A549 (cell line): ENCODE data around the gene TTLL11. TPM values are rescaled to one million over a fixed set of nuclear protein-coding genes. Genes with fewer than 3 reads are reported as not detected.

ENCODE experiments used
- ATAC-seq, 2 experiments: fragments of 200-7000 bp in 1 of 2; fragments of >200 bp in 1 of 2; cut with Nextera tagmentation in 1 of 2; cut with Tn5 transposase in 1 of 2; 3 replicates each; pipeline versions ENCODE4 v1.8.0 to v1.9.1; 2018 to 2020; ENCODE audit warnings: mild to moderate bottlenecking in 1 of 2, moderate library complexity in 1 of 2
- CTCF ChIA-PET: fragments of 300-600 bp; sonication (Branson Sonifier 250); formaldehyde crosslinking; extraction: SDS; loops from one replicate; lab custom pipeline; 2021; ENCODE audit warnings: antibody characterized with exemption, inconsistent platforms; lab: Yijun Ruan, JAX
- POLR2A ChIA-PET: fragments of 350-600 bp; formaldehyde crosslinking; extraction: SDS; loops from one replicate; lab custom pipeline; 2021; ENCODE audit warnings: antibody characterized with exemption, inconsistent platforms; lab: Yijun Ruan, JAX
- DNase-seq, 2 experiments: peaks; one replicate each; pipeline versions ENCODE4 v3.0.0 to v3.0.0-alpha.2; 2011 to 2016; ENCODE audit warnings: low read depth in 1 of 2, low spot score in 1 of 2
- FAIRE-seq: peaks from 2 replicates; lab custom pipeline; 2011; peaks lifted over from hg19 to GRCh38; lab: Jason Lieb, UNC
- H3K27ac ChIP-seq, 2 experiments: fragments of >200 bp; sonication (Bioruptor Twin); formaldehyde crosslinking; 3 replicates each; pipeline ENCODE4 v1.5.1; 2016 to 2017
- H3K4me1 ChIP-seq: fragments of >200 bp; sonication (Bioruptor Twin); formaldehyde crosslinking; 3 replicates; pipeline ENCODE4 v1.6.1; 2016
- H3K4me2 ChIP-seq: fragments of >200 bp; sonication (Bioruptor Twin); formaldehyde crosslinking; 3 replicates; pipeline ENCODE4 v1.6.1; 2016
- H3K4me3 ChIP-seq: fragments of >200 bp; sonication (Bioruptor Twin); formaldehyde crosslinking; 3 replicates; pipeline ENCODE4 v1.5.1; 2016
- H3K9me3 ChIP-seq: fragments of >200 bp; sonication (Bioruptor Twin); formaldehyde crosslinking; 3 replicates; pipeline ENCODE4 v1.6.1; 2016
- BHLHE40 ChIP-seq: IDR thresholded peaks from 2 replicates; pipeline ENCODE4 v1.6.1; 2012; ENCODE audit warnings: low read depth, low read length, inconsistent platforms
- CBX8 ChIP-seq: fragments of 200-600 bp; sonication (generic); IDR thresholded peaks from 2 replicates; pipeline ENCODE4 v1.6.1; 2016
- ESRRA ChIP-seq: fragments of 150-350 bp; IDR thresholded peaks from 2 replicates; pipeline ENCODE4 v1.6.1; 2014; ENCODE audit warnings: mild to moderate bottlenecking, low read length, borderline replicate concordance
- FOSB ChIP-seq: fragments of 250-450 bp; sonication (Bioruptor Pico); IDR thresholded peaks from 2 replicates; pipeline ENCODE4 v1.5.0; 2020; ENCODE audit warnings: mild to moderate bottlenecking, moderate library complexity
- HEYL ChIP-seq: fragments of 250-450 bp; sonication (Bioruptor Pico); IDR thresholded peaks from 2 replicates; pipeline ENCODE4 v1.8.0; 2021; ENCODE audit warnings: mild to moderate bottlenecking, moderate library complexity
- HOXA7 ChIP-seq: fragments of 250-450 bp; sonication (Bioruptor Pico); IDR thresholded peaks from 2 replicates; pipeline ENCODE4 v1.5.0; 2020; ENCODE audit warnings: mild to moderate bottlenecking, moderate library complexity
- HOXB13 ChIP-seq: fragments of 250-450 bp; sonication (Bioruptor Pico); IDR thresholded peaks from 2 replicates; pipeline ENCODE4 v1.5.0; 2020; ENCODE audit warnings: low read depth, mild to moderate bottlenecking, moderate library complexity
- JUNB ChIP-seq: fragments of >200 bp; sonication (Bioruptor Twin); formaldehyde crosslinking; IDR thresholded peaks from 2 replicates; pipeline ENCODE4 v1.6.1; 2016
- KDM1A ChIP-seq: fragments of 200-600 bp; sonication (generic); IDR thresholded peaks from 2 replicates; pipeline ENCODE4 v1.6.1; 2016; ENCODE audit warnings: low read depth, mild to moderate bottlenecking
- MAFK ChIP-seq: fragments of 450-650 bp; IDR thresholded peaks from 2 replicates; pipeline ENCODE4 v1.6.1; 2014; ENCODE audit not compliant: partially characterized antibody
- NFE2L2 ChIP-seq: fragments of 150-350 bp; conservative IDR thresholded peaks from 2 replicates; pipeline ENCODE4 v1.6.1; 2014; ENCODE audit warnings: low read length
- PHF8 ChIP-seq: fragments of 200-600 bp; sonication (generic); IDR thresholded peaks from 2 replicates; pipeline ENCODE4 v1.6.1; 2016; ENCODE audit warnings: low read depth, mild to moderate bottlenecking, antibody characterized with exemption, moderate library complexity, borderline replicate concordance
- RARB ChIP-seq: fragments of 250-450 bp; sonication (Bioruptor Pico); IDR thresholded peaks from 2 replicates; pipeline ENCODE4 v1.8.0; 2021; ENCODE audit warnings: mild to moderate bottlenecking, moderate library complexity
- RNF2 ChIP-seq: fragments of 200-600 bp; sonication (generic); IDR thresholded peaks from 2 replicates; pipeline ENCODE4 v1.6.1; 2016; ENCODE audit warnings: low read depth, mild to moderate bottlenecking, antibody characterized with exemption, moderate library complexity, borderline replicate concordance
- SMC3 ChIP-seq: fragments of >200 bp; sonication (Bioruptor Twin); formaldehyde crosslinking; IDR thresholded peaks from 3 replicates; pipeline ENCODE4 v1.6.1; 2018; ENCODE audit warnings: inconsistent platforms
- TFCP2L1 ChIP-seq: fragments of 250-450 bp; sonication (Bioruptor Pico); IDR thresholded peaks from 2 replicates; pipeline ENCODE4 v1.5.0; 2021; ENCODE audit warnings: mild to moderate bottlenecking
- ZNF302 ChIP-seq: fragments of 250-450 bp; sonication (Bioruptor Pico); IDR thresholded peaks from 2 replicates; pipeline ENCODE4 v1.9.0; 2021; ENCODE audit warnings: inconsistent platforms, mild to moderate bottlenecking, moderate library complexity
- WGBS: methylation state at CpG from one replicate; pipeline ENCODE4 v1.1.6; 2017; ENCODE audit errors: missing lambda C conversion rate; 5-methylcytosine and 5-hydroxymethylcytosine counted together
- polyA plus RNA-seq, 4 experiments: library from polyadenylated mRNA; depleted of rRNA in 3 of 4; stranded (reverse); fragments of >200 nt; fragmentation: RNase III in 1 of 4; extraction: RNeasy Plus Mini Kit Qiagen cat#74134 plus additional on column Dnase treatment in 1 of 4; gene quantifications; 2 replicates in 3 of 4; 3 replicates in 1 of 4; pipeline ENCODE4 v1.2.3, GENCODE V29; 2011 to 2017
- TF ChIP-seq, protein P1 (sequence below): fragments of 200-600 bp; sonication (generic); IDR thresholded peaks from 2 replicates; pipeline ENCODE4 v1.6.1; 2016; ENCODE audit warnings: antibody characterized with exemption, mild to moderate bottlenecking, moderate library complexity
- TF ChIP-seq, protein P2 (sequence below): fragments of 250-450 bp; sonication (Bioruptor Pico); IDR thresholded peaks from 2 replicates; pipeline ENCODE4 v1.5.0; 2020; ENCODE audit warnings: low read depth, mild to moderate bottlenecking, moderate library complexity
- TF ChIP-seq, protein P3 (sequence below): fragments of >200 bp; sonication (Bioruptor Twin); formaldehyde crosslinking; IDR thresholded peaks from 2 replicates; pipeline ENCODE4 v1.6.1; 2016

The TTLL11 gene
- polyA plus RNA-seq, 2 of the 4 experiments (the other 2 are of a cell fraction), result 1.8 to 2.6 TPM

- TF ChIP-seq, protein P1, sequence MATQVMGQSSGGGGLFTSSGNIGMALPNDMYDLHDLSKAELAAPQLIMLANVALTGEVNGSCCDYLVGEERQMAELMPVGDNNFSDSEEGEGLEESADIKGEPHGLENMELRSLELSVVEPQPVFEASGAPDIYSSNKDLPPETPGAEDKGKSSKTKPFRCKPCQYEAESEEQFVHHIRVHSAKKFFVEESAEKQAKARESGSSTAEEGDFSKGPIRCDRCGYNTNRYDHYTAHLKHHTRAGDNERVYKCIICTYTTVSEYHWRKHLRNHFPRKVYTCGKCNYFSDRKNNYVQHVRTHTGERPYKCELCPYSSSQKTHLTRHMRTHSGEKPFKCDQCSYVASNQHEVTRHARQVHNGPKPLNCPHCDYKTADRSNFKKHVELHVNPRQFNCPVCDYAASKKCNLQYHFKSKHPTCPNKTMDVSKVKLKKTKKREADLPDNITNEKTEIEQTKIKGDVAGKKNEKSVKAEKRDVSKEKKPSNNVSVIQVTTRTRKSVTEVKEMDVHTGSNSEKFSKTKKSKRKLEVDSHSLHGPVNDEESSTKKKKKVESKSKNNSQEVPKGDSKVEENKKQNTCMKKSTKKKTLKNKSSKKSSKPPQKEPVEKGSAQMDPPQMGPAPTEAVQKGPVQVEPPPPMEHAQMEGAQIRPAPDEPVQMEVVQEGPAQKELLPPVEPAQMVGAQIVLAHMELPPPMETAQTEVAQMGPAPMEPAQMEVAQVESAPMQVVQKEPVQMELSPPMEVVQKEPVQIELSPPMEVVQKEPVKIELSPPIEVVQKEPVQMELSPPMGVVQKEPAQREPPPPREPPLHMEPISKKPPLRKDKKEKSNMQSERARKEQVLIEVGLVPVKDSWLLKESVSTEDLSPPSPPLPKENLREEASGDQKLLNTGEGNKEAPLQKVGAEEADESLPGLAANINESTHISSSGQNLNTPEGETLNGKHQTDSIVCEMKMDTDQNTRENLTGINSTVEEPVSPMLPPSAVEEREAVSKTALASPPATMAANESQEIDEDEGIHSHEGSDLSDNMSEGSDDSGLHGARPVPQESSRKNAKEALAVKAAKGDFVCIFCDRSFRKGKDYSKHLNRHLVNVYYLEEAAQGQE, result no peak
- no peak for TF ChIP-seq MAFK
Measured at GRCh38 chr9:121985792-121986494, 107.2 kb downstream of the TTLL11 start (continued).

DNA sequence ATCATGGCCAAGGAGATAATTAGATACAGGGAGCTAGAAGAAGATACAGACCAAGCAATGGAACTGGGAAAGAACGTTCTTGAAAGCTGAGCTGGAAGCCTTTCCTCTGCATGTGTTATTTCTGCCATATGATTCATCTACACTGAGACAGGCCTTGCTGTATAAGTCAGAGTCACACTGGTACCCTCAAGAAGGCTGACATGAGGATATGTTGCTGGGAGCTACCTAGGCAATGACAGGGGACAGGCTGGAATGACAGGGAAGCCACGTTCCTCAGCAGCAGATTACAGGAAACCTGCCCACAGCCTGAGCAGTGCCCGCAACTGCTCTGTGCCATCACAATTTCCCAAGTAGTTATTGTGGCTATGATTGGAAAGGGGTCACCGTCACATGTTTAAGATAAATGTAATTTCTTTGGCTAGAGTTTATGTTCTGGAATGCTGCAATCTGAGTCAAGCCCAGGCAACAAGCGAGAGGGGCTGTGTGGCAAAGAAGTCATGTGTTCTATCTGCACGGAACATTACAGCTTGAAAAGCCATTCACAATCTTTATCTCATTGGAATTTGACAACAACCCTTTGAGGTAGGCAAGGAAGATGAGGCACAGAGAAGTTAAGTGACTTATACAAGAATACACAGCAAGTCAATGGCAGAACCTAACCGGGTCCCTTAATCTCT, 108.2 kb downstream of the TTLL11 start:
- no peak overlapping the region for H3K4me3 ChIP-seq
- FAIRE-seq, result no peak
- no peak for ATAC-seq
- H3K27ac ChIP-seq, result no peak overlapping the region
- no peaks in the 10 kb centered on the region for H3K4me1 ChIP-seq
- CTCF ChIA-PET, result interaction anchor here (0.6 to 1.8 kb wide), 5 partner anchors 11 to 434 kb away, joined by 3 read pairs; no protein-coding TSS in a partner anchor
- WGBS, result 81% methylated on average over 7 of the region's 7 CpGs
- H3K9me3 ChIP-seq, result peaks cover 14% of the 10 kb centered on the region; the same call in 1 of the 3 replicates
- H3K4me2 ChIP-seq, result no peak overlapping the region
- no peak for TF ChIP-seq TFCP2L1 (CRISPR knock-in tag)
- TF ChIP-seq ESRRA, result no peak
- TF ChIP-seq, all 56 proteins: peak for 0
- no peak for DNase-seq
- POLR2A ChIA-PET, result no interaction called here

DNA sequence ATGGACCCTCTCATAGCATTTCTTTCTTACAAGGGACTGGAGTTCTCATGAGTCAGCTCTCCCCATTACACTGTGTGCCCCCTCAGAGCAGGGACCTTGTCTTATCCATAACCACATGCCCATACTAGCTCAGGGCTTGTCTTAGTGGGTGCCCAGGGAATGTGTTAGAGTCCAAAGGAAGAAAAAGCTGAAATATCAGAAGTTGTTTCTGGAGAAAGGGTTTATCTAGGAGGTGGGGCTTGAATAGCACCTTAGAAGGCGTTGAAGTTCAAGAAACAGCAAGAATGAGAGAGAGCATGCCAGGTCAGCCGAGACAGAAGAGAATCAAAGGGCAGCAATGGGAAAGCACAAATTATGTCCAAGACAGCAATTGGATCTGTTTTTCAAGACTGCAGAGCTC, 109.4 kb downstream of the TTLL11 start:
- DNase-seq (no peak), ATAC-seq (no peak), FAIRE-seq (no peak)
- 77% methylated on average over 2 of the region's 2 CpGs for WGBS
- POLR2A ChIA-PET, result no interaction called here
- TF ChIP-seq, protein P2, sequence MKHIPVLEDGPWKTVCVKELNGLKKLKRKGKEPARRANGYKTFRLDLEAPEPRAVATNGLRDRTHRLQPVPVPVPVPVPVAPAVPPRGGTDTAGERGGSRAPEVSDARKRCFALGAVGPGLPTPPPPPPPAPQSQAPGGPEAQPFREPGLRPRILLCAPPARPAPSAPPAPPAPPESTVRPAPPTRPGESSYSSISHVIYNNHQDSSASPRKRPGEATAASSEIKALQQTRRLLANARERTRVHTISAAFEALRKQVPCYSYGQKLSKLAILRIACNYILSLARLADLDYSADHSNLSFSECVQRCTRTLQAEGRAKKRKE, result no peak
- no peak for TF ChIP-seq MAFK
- no peak for TF ChIP-seq NFE2L2
- no peak for TF ChIP-seq FOSB (CRISPR knock-in tag)
- no peak for TF ChIP-seq ZNF302 (CRISPR knock-in tag)
- TF ChIP-seq ESRRA, result no peak
- TF ChIP-seq HEYL (CRISPR knock-in tag), result no peak
- no peak for TF ChIP-seq RARB (CRISPR knock-in tag)
- TF ChIP-seq HOXA7, result no peak
- TF ChIP-seq, protein P3, sequence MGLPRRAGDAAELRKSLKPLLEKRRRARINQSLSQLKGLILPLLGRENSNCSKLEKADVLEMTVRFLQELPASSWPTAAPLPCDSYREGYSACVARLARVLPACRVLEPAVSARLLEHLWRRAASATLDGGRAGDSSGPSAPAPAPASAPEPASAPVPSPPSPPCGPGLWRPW, result no peak
- TF ChIP-seq HOXB13 (CRISPR knock-in tag), result no peak
- TF ChIP-seq KDM1A, result no peak
- TF ChIP-seq PHF8, result no peak
- TF ChIP-seq BHLHE40, result no peak
- no peak for TF ChIP-seq SMC3
- no peak for TF ChIP-seq JUNB
- TF ChIP-seq CBX8, result no peak
- TF ChIP-seq TFCP2L1 (CRISPR knock-in tag), result no peak
- no peak for TF ChIP-seq RNF2
- Histone ChIP-seq H3K4me1 (no peaks in the 10 kb centered on the region), H3K9me3 (peaks cover 14% of the 10 kb centered on the region; the same call in 1 of the 3 replicates), H3K4me3 (no peak overlapping the region), H3K4me2 (no peak overlapping the region), H3K27ac (no peak overlapping the region)
- CTCF ChIA-PET, result interaction anchor here (0.7 to 2.2 kb wide), 9 partner anchors 12 to 437 kb away, joined by 3 to 6 read pairs (median 3); no protein-coding TSS in a partner anchor
